Nephron progenitor cell (in vitro differentiated cells): Measurements from ENCODE around the gene CD99L2.
"Not testable (repeated sequence)": the region's sequence is repeated elsewhere in the genome, so short reads cannot be mapped to it uniquely, and the experiment has no call there.

Source experiments
- DNase-seq: peaks from one replicate; pipeline ENCODE4 v3.0.0; 2021
- H3K27ac Mint-ChIP-seq: 2 replicates; pipeline ENCODE4 v1.8.0; 2021; ENCODE audit warnings: mild to moderate bottlenecking, moderate library complexity, mixed read lengths
- H3K27me3 Mint-ChIP-seq: 2 replicates; pipeline ENCODE4 v1.8.0; 2021; ENCODE audit warnings: mild to moderate bottlenecking, low read depth, mixed read lengths; ENCODE audit not compliant: poor library complexity
- H3K36me3 Mint-ChIP-seq: 2 replicates; pipeline ENCODE4 v1.8.0; 2021; ENCODE audit warnings: low read depth, mixed read lengths
- H3K4me1 Mint-ChIP-seq: 2 replicates; pipeline ENCODE4 v1.8.0; 2021; ENCODE audit warnings: mixed read lengths
- H3K4me3 Mint-ChIP-seq: 2 replicates; pipeline ENCODE4 v1.8.0; 2021; ENCODE audit warnings: mild to moderate bottlenecking, moderate library complexity, mixed read lengths
- H3K9me3 Mint-ChIP-seq: 2 replicates; pipeline ENCODE4 v1.8.0; 2021; ENCODE audit warnings: mild to moderate bottlenecking, moderate library complexity, mixed read lengths
- TF ChIP-seq, protein P1 (sequence below): fragments of 200-600 bp; sonication (generic); IDR thresholded peaks from 2 replicates; pipeline ENCODE4 v1.5.0; 2021; ENCODE audit warnings: antibody characterized with exemption

The CD99L2 gene

GRCh38 chrX:150893936-150894335 lies 4.5 kb downstream of the CD99L2 start:
- peaks cover 11% of the 10 kb centered on the region for H3K36me3 Mint-ChIP-seq
- H3K9me3 Mint-ChIP-seq = peaks cover 45% of the 10 kb centered on the region
- TF ChIP-seq, protein P1, sequence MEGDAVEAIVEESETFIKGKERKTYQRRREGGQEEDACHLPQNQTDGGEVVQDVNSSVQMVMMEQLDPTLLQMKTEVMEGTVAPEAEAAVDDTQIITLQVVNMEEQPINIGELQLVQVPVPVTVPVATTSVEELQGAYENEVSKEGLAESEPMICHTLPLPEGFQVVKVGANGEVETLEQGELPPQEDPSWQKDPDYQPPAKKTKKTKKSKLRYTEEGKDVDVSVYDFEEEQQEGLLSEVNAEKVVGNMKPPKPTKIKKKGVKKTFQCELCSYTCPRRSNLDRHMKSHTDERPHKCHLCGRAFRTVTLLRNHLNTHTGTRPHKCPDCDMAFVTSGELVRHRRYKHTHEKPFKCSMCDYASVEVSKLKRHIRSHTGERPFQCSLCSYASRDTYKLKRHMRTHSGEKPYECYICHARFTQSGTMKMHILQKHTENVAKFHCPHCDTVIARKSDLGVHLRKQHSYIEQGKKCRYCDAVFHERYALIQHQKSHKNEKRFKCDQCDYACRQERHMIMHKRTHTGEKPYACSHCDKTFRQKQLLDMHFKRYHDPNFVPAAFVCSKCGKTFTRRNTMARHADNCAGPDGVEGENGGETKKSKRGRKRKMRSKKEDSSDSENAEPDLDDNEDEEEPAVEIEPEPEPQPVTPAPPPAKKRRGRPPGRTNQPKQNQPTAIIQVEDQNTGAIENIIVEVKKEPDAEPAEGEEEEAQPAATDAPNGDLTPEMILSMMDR = no peak
- peaks cover 11% of the 10 kb centered on the region for H3K4me1 Mint-ChIP-seq
- DNase-seq = no peak
- H3K27me3 Mint-ChIP-seq = no peaks in the 10 kb centered on the region
- no peak overlapping the region for H3K4me3 Mint-ChIP-seq
- H3K27ac Mint-ChIP-seq = no peak overlapping the region

DNA sequence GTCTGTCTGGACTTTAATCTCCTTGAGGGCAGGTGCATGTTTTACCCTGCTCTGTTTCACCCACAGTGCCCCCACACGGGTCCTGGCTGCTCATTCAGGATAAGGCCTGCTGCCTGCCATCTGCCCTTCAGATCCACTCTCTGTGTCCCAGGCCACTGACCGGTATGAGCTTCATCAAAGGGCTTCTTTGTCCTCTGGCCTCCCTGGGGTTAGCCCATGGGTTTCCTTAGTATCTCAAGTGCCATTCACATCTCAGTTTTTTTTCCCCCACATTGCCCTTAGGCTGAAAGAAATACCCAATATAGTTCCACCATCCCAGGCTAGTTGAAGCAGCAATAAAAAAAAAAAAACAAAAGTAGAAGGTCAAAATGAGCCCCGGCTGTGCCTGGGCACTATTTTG lies 9.3 kb downstream of the CD99L2 start:
- Mint-ChIP-seq H3K9me3 (peaks cover 49% of the 10 kb centered on the region), H3K27ac (peak overlapping the region; percentile 51), H3K27me3 (no peaks in the 10 kb centered on the region), H3K36me3 (peaks cover 19% of the 10 kb centered on the region), H3K4me1 (no peaks in the 10 kb centered on the region), H3K4me3 (no peak overlapping the region)
- TF ChIP-seq, protein P1 = no peak
- DNase-seq = no peak

DNA sequence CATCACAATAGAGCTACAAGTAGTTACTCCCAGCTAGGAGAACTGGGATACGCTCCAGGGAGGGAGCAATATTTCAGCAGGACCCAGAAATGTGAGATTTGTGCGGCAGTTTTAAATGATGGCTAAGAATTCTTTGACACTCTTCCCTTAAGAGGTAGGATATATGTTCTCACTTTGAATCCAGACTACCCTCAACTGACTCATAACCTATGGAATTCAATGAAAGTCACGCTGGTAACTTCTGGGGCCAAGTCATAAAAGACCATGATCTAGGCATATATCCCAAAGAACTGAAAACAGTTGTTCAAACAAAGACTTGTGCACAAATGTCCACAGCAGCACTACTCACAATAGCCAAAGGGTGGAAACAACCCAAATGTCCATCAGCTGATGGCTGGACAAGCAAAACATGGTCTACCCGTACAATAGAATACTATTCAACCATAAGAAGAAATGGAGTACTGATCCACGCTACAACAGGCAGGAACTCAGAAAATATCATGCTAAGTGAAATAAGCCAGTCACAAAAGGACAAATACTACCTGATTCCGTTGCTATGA lies 10.5 kb downstream of the CD99L2 start:
- Mint-ChIP-seq H3K9me3 (peaks cover 45% of the 10 kb centered on the region), H3K36me3 (peaks cover 19% of the 10 kb centered on the region), H3K4me3 (no peak overlapping the region), H3K27ac (peak overlapping the region; percentile 61), H3K27me3 (no peaks in the 10 kb centered on the region), H3K4me1 (no peaks in the 10 kb centered on the region)
- DNase-seq = no peak
- TF ChIP-seq, protein P1 = no peak

- H3K27me3 Mint-ChIP-seq, H3K27ac Mint-ChIP-seq, H3K4me1 Mint-ChIP-seq, H3K4me3 Mint-ChIP-seq, DNase-seq: not testable (repeated sequence)
- Mint-ChIP-seq H3K9me3 (peaks cover 40% of the 10 kb centered on the region), H3K36me3 (peaks cover 19% of the 10 kb centered on the region)
These were observed 11.2 kb downstream of the CD99L2 start for GRCh38 chrX:150887268-150887667.

DNA sequence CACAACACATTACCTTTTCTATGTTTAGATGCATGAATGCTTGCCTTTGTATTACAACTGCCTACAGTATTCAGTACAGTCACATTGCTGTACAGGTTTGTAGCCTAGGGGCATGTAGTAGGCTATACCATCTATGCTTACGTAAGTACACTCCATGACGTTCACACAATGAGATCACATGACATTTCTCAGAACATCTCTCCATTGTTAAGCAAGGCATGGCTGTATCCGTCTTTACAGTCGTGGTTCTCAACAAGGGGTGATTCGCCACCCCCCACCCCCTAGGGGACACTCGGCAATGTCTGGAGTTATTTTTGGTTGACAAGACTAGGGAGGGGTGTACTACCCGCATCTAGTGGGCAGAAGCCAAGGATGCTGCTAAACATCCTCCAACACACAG lies 12.1 kb downstream of the CD99L2 start:
- TF ChIP-seq, protein P1 = no peak
- H3K4me1 Mint-ChIP-seq = no peaks in the 10 kb centered on the region
- peaks cover 40% of the 10 kb centered on the region for H3K9me3 Mint-ChIP-seq
- H3K36me3 Mint-ChIP-seq = peaks cover 20% of the 10 kb centered on the region
- no peak overlapping the region for H3K27ac Mint-ChIP-seq
- H3K27me3 Mint-ChIP-seq = no peaks in the 10 kb centered on the region
- no peak for DNase-seq
- H3K4me3 Mint-ChIP-seq = no peak overlapping the region

DNA sequence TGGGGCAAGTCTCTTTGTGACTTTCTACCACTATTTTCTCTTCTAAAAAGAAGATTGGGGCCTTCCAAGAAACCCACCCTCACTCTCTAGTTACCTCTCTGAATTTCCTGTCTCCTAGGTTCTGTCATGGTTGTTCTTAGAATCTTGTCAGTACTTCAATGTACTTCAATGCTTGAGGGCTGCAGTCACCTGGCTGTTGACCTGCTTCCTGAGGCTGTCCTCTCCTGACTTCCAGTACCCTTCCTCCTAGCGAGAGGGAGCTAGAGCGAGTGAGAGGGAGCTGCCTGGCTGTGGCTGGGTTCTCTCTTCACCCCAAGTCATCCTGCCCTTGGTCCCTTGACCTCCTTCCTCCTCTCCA lies 17.7 kb downstream of the CD99L2 start:
- TF ChIP-seq, protein P1 = no peak
- no peak for DNase-seq
- peak overlapping the region; percentile 81 for H3K27ac Mint-ChIP-seq
- peaks cover 48% of the 10 kb centered on the region for H3K36me3 Mint-ChIP-seq
- no peaks in the 10 kb centered on the region for H3K4me1 Mint-ChIP-seq
- peaks cover 62% of the 10 kb centered on the region for H3K9me3 Mint-ChIP-seq
- H3K4me3 Mint-ChIP-seq = no peak overlapping the region
- no peaks in the 10 kb centered on the region for H3K27me3 Mint-ChIP-seq
